Esophagus muscularis mucosa (tissue), 4 donors: ENCODE measurements around the gene HIBADH. TPM values are rescaled to one million over a fixed set of nuclear protein-coding genes. Genes with fewer than 3 reads are reported as not detected.

ENCODE experiments used
- DNase-seq: peaks from one replicate; pipeline ENCODE4 v3.0.0-alpha.2; 2017; ENCODE audit errors: extremely low spot score
- H3K27ac ChIP-seq, 4 donors: fragments of 200-600 bp; sonication (generic); replicated peaks in 1 of 4; 1 replicate in 3 of 4; 2 replicates in 1 of 4; pipeline ENCODE4 v1.5.1; 2016 to 2019; ENCODE audit warnings: mild to moderate bottlenecking in 1 of 4
- H3K27me3 ChIP-seq, 4 donors: fragments of 200-600 bp; sonication (generic); one replicate each; pipeline versions ENCODE4 v1.5.1 to v1.6.0; 2016 to 2019
- H3K36me3 ChIP-seq, 4 donors: fragments of 200-600 bp; sonication (generic); one replicate each; pipeline ENCODE4 v1.5.1; 2016 to 2019
- H3K4me1 ChIP-seq, 4 donors: fragments of 200-600 bp; sonication (generic); one replicate each; pipeline ENCODE4 v1.5.1; 2016 to 2019
- H3K4me3 ChIP-seq, 4 donors: fragments of 200-600 bp; sonication (generic); 1 replicate in 2 of 4; 2 replicates in 2 of 4; pipeline ENCODE4 v1.5.1; 2016 to 2019; ENCODE audit warnings: mild to moderate bottlenecking in 4 of 4, moderate library complexity in 1 of 4
- H3K9me3 ChIP-seq, 4 donors: fragments of 200-600 bp; sonication (generic); 1 replicate in 3 of 4; 2 replicates in 1 of 4; pipeline ENCODE4 v1.5.1; 2016 to 2019
- CTCF ChIP-seq, 3 experiments: fragments of 200-600 bp in 2 of 3; fragments of 450-650 bp in 1 of 3; sonication (generic) in 2 of 3; IDR thresholded peaks; one replicate each; pipeline ENCODE4 v1.5.1; 2017 to 2019; ENCODE audit warnings: antibody characterized with exemption in 3 of 3, mild to moderate bottlenecking in 2 of 3, moderate library complexity in 1 of 3
- EP300 ChIP-seq: sonication (generic); formaldehyde crosslinking; IDR thresholded peaks from one replicate; pipeline ENCODE4 v1.6.1; 2017; ENCODE audit warnings: antibody characterized with exemption
- POLR2A ChIP-seq: fragments of 450-650 bp; IDR thresholded peaks from one replicate; pipeline ENCODE4 v1.6.1; 2017; ENCODE audit warnings: antibody characterized with exemption, moderate library complexity, mild to moderate bottlenecking, low read depth
- POLR2AphosphoS5 ChIP-seq, 2 donors: sonication (generic); formaldehyde crosslinking; IDR thresholded peaks; one replicate each; pipeline ENCODE4 v1.6.1; 2017; ENCODE audit warnings: antibody characterized with exemption in 2 of 2
- WGBS: methylation state at CpG from one replicate; pipeline ENCODE4 v1.1.5; 2018; 5-methylcytosine and 5-hydroxymethylcytosine counted together
- intact Hi-C: fragments of 100-400 bp; cut with DNase I; formaldehyde crosslinking; loops from one replicate; pipeline ENCODE4 v1.15.1; 2023
- total RNA-seq, 4 donors: library from RNA; depleted of rRNA; stranded (reverse); fragments of >200 nt; gene quantifications; one replicate each; pipeline versions ENCODE4 v1.1.0 to v1.2.1, GENCODE V29; 2016

The HIBADH gene
- total RNA-seq, 4 donors from 2014 or later = 45.4 to 66.0 (median 52.3) TPM

GRCh38 chr7:27526131-27526530 is 136.6 kb downstream of the HIBADH start:
- WGBS = 88% methylated on average over 5 of the region's 5 CpGs
- TF ChIP-seq POLR2AphosphoS5 (IDR thresholded peaks at IDR 0.05) = no peak
- TF ChIP-seq CTCF (IDR thresholded peaks at IDR 0.05) = no peak
- no peak for TF ChIP-seq POLR2A
- no peak for TF ChIP-seq EP300
- Histone ChIP-seq H3K27ac (no peak overlapping the region), H3K27me3 (no peaks in the 10 kb centered on the region), H3K4me3 (no peak overlapping the region), H3K4me1 (no peaks in the 10 kb centered on the region), H3K9me3 (no peaks in the 10 kb centered on the region), H3K36me3 (peaks cover 7 to 57% (median 42%) of the 10 kb centered on the region in 4 donors)
- DNase-seq = no peak
- intact Hi-C loops = no loop called here

DNA sequence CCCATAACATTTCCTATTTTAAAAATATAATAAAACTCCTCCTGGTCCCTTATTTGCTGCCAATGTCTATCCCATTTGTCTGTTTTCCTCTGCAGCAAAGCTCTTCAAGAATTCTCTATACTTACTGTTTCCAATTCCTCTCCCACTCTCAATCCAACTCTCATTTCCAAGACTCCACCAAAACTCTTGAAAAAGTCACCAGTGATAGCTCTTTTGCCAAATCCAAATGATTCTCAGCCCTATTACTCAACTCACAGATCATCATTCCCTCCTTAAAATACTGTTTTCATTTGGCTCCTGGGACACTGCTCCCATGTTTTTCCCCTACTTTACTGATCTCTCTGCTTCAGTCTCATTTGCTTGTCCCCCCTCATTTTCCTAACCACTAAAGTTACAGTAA is 139.4 kb downstream of the HIBADH start:
- Histone ChIP-seq H3K4me1 (peaks cover 0 to 9% (median 0%) of the 10 kb centered on the region in 4 donors), H3K9me3 (no peaks in the 10 kb centered on the region), H3K27ac (no peak overlapping the region), H3K4me3 (no peak overlapping the region), H3K36me3 (peaks cover 7 to 31% (median 21%) of the 10 kb centered on the region in 4 donors), H3K27me3 (no peaks in the 10 kb centered on the region)
- TF ChIP-seq EP300 (no peak), POLR2A (no peak), CTCF (IDR thresholded peaks at IDR 0.05) (no peak), POLR2AphosphoS5 (IDR thresholded peaks at IDR 0.05) (no peak)
- intact Hi-C loops = no loop called here
- DNase-seq = no peak

- DNase-seq = no peak
- H3K4me1 ChIP-seq = peaks cover 0 to 9% (median 0%) of the 10 kb centered on the region in 4 donors
- H3K27ac ChIP-seq = no peak overlapping the region
- no peak overlapping the region for H3K4me3 ChIP-seq
- H3K36me3 ChIP-seq = peaks cover 7 to 29% (median 21%) of the 10 kb centered on the region in 4 donors
- no peaks in the 10 kb centered on the region for H3K27me3 ChIP-seq
- no peak for TF ChIP-seq POLR2AphosphoS5 (IDR thresholded peaks at IDR 0.05)
- TF ChIP-seq EP300 = no peak
- TF ChIP-seq POLR2A = no peak
- no peak for TF ChIP-seq CTCF (IDR thresholded peaks at IDR 0.05)
- intact Hi-C loops = no loop called here
- WGBS = 96% methylated on average over 2 of the region's 2 CpGs
- no peaks in the 10 kb centered on the region for H3K9me3 ChIP-seq
Observed at GRCh38 chr7:27522566-27522965, 140.1 kb downstream of the HIBADH start.

DNA sequence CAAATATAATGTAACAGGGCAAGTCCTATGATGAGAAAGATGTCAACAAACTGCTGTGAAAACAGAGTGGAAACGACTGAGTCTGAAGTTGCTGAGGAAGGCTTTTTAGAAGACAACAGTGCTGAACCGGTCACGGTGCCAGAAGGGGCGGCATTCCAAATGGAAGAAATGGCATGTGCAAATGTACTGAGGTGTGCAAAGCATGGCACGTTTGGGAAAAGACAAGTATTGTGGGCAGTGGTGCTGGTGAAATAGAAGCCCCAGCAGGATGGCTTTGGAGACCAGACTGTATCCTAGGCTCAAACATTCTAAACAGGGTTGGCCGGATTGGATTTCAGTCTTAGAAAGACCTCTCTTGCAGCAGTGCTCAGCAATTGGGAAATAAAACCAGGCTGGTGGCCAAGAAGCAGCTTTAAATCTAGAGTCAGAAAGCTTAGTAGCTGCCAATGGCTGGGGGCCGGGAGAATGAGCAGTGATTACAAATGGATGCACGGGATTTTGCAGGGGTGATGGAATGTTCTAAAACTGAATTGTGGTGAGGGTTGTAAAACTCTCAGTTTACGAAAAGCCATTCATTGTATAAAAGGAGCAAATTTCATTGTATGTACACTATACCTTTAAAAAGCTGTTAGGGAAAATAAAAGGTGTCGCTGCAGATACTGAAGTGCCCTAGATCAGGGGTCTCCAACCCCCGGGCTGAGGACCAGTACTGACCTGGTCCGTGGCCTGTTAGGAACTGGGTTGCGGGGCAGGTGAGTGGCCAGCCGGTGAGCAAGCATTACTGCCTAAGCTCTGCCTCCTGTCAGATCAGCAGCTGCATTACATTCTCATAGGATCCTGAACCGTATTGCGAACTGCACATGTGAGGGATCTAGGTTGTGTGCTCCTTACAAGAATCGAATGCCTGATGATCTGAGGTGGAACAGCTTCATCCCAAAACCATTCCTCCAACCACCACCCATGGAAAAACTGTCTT is 141.6 kb downstream of the HIBADH start:
- H3K27ac ChIP-seq = no peak overlapping the region
- no peak for TF ChIP-seq POLR2AphosphoS5 (IDR thresholded peaks at IDR 0.05)
- H3K9me3 ChIP-seq = no peaks in the 10 kb centered on the region
- no peak for DNase-seq
- intact Hi-C loops = no loop called here
- H3K4me1 ChIP-seq = peaks cover 0 to 9% (median 0%) of the 10 kb centered on the region in 4 donors
- no peak overlapping the region for H3K4me3 ChIP-seq
- WGBS = 81% methylated on average over 17 of the region's 17 CpGs
- H3K27me3 ChIP-seq = no peaks in the 10 kb centered on the region
- H3K36me3 ChIP-seq = peaks cover 7 to 23% (median 18%) of the 10 kb centered on the region in 4 donors

DNA sequence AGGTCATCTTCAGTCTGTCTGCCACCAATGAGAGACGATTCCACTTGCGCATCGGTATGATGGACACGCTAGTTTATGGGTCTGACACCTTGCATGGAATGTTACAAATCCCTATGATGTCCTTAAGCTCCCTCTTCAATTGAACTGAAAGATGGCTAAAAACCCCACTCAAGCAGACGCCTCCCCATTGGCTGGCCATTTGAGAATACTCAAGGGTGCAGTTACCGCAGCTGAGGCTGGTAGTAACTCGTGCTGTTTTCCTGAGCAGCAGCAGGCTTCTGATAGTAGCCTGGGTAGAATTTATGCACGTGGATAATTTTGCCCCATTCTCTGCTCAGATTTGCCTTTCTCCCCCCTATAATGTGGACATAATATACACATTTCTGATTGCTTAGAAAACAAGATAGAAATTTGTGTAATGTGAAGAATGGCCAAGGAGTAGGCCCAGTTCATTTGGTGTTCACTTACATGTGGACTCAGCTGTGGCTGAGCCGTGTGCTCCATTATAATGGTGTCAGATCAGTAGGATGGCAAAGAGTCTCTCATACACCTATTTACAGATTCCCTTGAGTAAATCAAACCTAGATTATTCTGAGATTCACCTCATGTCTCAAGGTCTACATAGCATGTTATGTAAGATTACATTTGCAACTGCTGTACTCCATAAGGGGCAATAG is 142.8 kb downstream of the HIBADH start:
- no peak overlapping the region for H3K27ac ChIP-seq

More for the DNA sequence above, 142.8 kb downstream of the HIBADH start:
- no peaks in the 10 kb centered on the region for H3K27me3 ChIP-seq
- DNase-seq = no peak
- TF ChIP-seq POLR2AphosphoS5 (IDR thresholded peaks at IDR 0.05) (no peak), POLR2A (no peak), EP300 (no peak), CTCF (IDR thresholded peaks at IDR 0.05) (no peak)
- no peaks in the 10 kb centered on the region for H3K9me3 ChIP-seq
- intact Hi-C loops = no loop called here
- no peak overlapping the region for H3K4me3 ChIP-seq
- 91% methylated on average over 9 of the region's 9 CpGs for WGBS
- peaks cover 0 to 9% (median 0%) of the 10 kb centered on the region in 4 donors for H3K4me1 ChIP-seq
- peaks cover 0 to 12% (median 9%) of the 10 kb centered on the region in 4 donors for H3K36me3 ChIP-seq
